Body of pancreas (tissue), 4 donors: ENCODE data around the gene PPP1R13L. TPM values are rescaled to one million over a fixed set of nuclear protein-coding genes. Genes with fewer than 3 reads are reported as not detected.

ENCODE experiments used
- ATAC-seq: fragments of 150-250 bp; one replicate; pipeline ENCODE4 v1.9.1; 2016
- DNase-seq, 4 donors: peaks; one replicate each; pipeline ENCODE4 v3.0.0-alpha.2; 2019
- H3K27ac ChIP-seq, 4 donors: fragments of 200-600 bp; sonication (generic); 1 replicate in 3 of 4; 2 replicates in 1 of 4; pipeline versions ENCODE4 v1.5.1 to v1.6.1; 2016 to 2019; ENCODE audit warnings: mild to moderate bottlenecking in 1 of 4, mixed read lengths in 1 of 4, moderate library complexity in 1 of 4
- H3K27me3 ChIP-seq, 2 donors: fragments of 200-600 bp; sonication (generic); one replicate each; pipeline ENCODE4 v1.6.0; 2016; ENCODE audit warnings: mild to moderate bottlenecking in 1 of 2
- H3K36me3 ChIP-seq, 2 donors: fragments of 200-600 bp; sonication (generic); replicated peaks in 1 of 2; 2 replicates each; pipeline ENCODE4 v1.5.1; 2016; ENCODE audit warnings: low read depth in 2 of 2; ENCODE audit not compliant: insufficient read depth in 1 of 2
- H3K4me1 ChIP-seq: fragments of 200-600 bp; sonication (generic); one replicate; pipeline ENCODE4 v1.6.0; 2016
- H3K4me3 ChIP-seq, 2 donors: fragments of 200-600 bp; sonication (generic); 1 replicate in 1 of 2; 2 replicates in 1 of 2; pipeline ENCODE4 v1.5.1; 2016 to 2019
- H3K9me3 ChIP-seq, 3 donors: fragments of 200-600 bp; sonication (generic); 1 replicate in 2 of 3; 2 replicates in 1 of 3; pipeline ENCODE4 v1.5.1; 2016
- POLR2A ChIP-seq, 3 donors: fragments of 450-650 bp; IDR thresholded peaks; one replicate each; pipeline ENCODE4 v1.6.1; 2016; ENCODE audit warnings: antibody characterized with exemption in 3 of 3, mild to moderate bottlenecking in 2 of 3
- WGBS, 2 donors: methylation state at CpG; one replicate each; pipeline ENCODE4 v1.1.5; 2017; 5-methylcytosine and 5-hydroxymethylcytosine counted together
- intact Hi-C: fragments of 100-400 bp; cut with DNase I; formaldehyde crosslinking; loops from one replicate; pipeline ENCODE4 v1.15.1; 2023
- total RNA-seq, 2 donors: library from RNA; depleted of rRNA; stranded (reverse); fragments of >200 nt; gene quantifications; one replicate each; pipeline ENCODE4 v1.1.0, GENCODE V29; 2016
- TF ChIP-seq, protein P1 (sequence below), 7 experiments: fragments of 450-650 bp in 4 of 7; fragments of 200-600 bp in 3 of 7; sonication (generic) in 3 of 7; IDR thresholded peaks; one replicate each; pipeline ENCODE4 v1.5.1; 2016 to 2019; ENCODE audit warnings: antibody characterized with exemption in 7 of 7

Gene PPP1R13L
- total RNA-seq, 2 donors from 2014 or later = 26.4 to 32.9 TPM

DNA sequence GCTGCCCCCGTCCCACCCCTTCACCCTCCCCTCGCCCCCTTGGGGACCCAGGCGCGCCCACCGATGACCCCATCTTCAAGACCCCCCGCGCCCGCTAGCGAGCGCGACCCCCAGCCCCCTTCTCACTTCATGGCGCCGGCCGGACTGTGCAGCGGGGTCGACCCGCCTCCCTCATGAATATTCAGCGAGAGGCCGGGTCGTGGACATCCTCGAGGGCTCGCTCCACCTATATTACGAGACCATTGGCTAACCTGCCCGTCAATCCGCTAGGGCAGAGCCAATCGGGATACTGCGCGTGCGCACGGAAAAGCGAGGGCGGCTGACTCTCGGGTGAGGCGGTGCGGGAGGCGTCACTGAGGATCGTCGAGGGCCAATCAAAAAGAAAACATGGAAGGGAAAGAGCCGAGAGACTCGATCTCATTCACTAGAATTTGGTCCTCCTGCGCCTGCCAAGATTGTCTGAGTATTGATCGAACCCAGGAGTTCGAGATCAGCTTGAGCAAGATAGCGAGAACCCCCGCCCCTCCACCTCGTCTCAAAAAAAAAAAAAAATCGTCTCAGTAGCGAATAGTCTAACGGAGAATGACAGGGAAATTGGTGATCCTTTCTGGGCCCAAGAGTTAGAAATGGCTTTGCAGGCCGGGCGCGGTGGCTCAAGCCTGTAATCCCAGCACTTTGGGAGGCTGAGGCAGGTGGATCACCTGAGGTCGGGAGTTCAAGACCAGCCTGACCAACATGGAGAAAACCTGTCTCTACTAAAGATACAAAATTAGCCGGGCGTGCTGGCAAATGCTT is 34.3 kb downstream of the PPP1R13L start, which contains the start of gene ERCC2:
TSS of gene ERCC2 (minus strand) at position 164 of the 795 bp plus-strand sequence. CDS start at position 131, 33 bp downstream.
- intact Hi-C loops = no loop called here
- WGBS, 2 donors = 2 to 6% methylated on average over 34 to 55 of the region's 55 CpGs
- peak; percentile 99 to 100 (median 99) for DNase-seq
- no peaks in the 10 kb centered on the region for H3K9me3 ChIP-seq
- peak within 1 kb of the TSS; percentile 45 to 88 (median 71) for H3K27ac ChIP-seq
- ATAC-seq = peak; percentile 100
- no peaks in the 10 kb centered on the region for H3K27me3 ChIP-seq
- peak within 1 kb of the TSS; percentile 52 to 94 for H3K4me3 ChIP-seq
- peaks cover 6% of the 10 kb centered on the region for H3K4me1 ChIP-seq
- no peaks in the 10 kb centered on the region for H3K36me3 ChIP-seq
- TF ChIP-seq, protein P1, sequence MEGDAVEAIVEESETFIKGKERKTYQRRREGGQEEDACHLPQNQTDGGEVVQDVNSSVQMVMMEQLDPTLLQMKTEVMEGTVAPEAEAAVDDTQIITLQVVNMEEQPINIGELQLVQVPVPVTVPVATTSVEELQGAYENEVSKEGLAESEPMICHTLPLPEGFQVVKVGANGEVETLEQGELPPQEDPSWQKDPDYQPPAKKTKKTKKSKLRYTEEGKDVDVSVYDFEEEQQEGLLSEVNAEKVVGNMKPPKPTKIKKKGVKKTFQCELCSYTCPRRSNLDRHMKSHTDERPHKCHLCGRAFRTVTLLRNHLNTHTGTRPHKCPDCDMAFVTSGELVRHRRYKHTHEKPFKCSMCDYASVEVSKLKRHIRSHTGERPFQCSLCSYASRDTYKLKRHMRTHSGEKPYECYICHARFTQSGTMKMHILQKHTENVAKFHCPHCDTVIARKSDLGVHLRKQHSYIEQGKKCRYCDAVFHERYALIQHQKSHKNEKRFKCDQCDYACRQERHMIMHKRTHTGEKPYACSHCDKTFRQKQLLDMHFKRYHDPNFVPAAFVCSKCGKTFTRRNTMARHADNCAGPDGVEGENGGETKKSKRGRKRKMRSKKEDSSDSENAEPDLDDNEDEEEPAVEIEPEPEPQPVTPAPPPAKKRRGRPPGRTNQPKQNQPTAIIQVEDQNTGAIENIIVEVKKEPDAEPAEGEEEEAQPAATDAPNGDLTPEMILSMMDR (IDR thresholded peaks at IDR 0.05) = no peak
- TF ChIP-seq POLR2A (IDR thresholded peaks at IDR 0.05) = peak in 2 of 3 donors; percentile 34 to 53

DNA sequence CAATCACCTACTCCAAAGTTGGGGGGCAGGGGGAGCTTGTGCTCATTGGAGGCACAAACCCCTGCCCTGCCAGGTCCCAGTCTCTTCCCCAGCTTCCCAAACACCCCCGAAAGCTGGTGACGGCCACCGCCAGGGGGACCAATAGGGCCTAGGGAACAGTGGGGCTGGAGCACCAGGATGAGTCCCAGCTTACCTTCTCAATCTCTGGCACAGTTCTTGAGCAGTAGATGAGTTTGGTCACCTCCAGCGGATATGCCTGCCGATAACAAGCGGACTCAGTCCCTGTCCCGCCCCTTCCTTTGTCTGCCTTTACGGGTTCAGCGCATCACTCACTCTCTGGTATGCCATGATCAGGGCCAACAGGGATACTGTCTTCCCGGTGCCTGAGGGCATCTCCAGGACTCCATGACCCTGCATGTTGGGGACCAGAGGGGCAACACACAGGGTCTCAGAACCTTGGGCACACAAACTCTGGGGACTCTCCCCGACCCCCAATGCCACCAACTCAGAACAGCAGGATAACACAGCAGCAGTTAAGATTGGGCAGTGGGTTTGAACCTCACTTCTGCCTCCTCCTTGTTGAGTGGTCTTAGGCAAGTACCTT is 36.0 kb downstream of the PPP1R13L start:
- 92 to 94% methylated on average over 8 to 11 of the region's 11 CpGs for WGBS, 2 donors
- H3K4me3 ChIP-seq = no peak overlapping the region
- H3K36me3 ChIP-seq = peaks cover 0 to 2% of the 10 kb centered on the region in 2 donors
- intact Hi-C loops = no loop called here
- TF ChIP-seq, protein P1 (IDR thresholded peaks at IDR 0.05) = no peak
- no peak for TF ChIP-seq POLR2A (IDR thresholded peaks at IDR 0.05)
- no peaks in the 10 kb centered on the region for H3K9me3 ChIP-seq
- H3K27ac ChIP-seq = no peak overlapping the region
- no peak for ATAC-seq
- no peaks in the 10 kb centered on the region for H3K27me3 ChIP-seq
- DNase-seq = no peak
- peaks cover 6% of the 10 kb centered on the region for H3K4me1 ChIP-seq

DNA sequence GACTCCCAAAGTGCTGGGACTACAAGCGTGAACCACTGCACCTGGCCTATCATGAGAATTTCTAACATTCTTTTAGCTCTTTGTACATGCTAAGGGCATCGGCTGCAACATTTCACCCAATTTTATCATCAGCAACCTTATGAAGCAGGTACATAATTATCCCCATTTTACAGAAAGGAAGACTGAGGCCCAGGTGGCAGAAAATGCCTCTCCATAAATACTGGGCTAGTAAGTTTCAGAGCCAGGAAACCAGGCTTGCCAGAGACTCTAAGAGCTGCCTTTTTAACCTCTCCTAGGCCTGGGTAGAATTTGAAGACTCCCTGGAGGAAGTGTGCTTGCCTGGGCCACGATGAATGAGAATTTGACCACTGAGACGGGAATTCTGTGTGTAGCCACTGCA is 36.7 kb downstream of the PPP1R13L start:
- WGBS, 2 donors = 77 to 95% methylated on average over 4 of the region's 4 CpGs
- Histone ChIP-seq H3K9me3 (no peaks in the 10 kb centered on the region), H3K4me3 (no peak overlapping the region), H3K4me1 (peaks cover 6% of the 10 kb centered on the region), H3K27me3 (no peaks in the 10 kb centered on the region), H3K36me3 (peaks cover 0 to 2% of the 10 kb centered on the region in 2 donors), H3K27ac (no peak overlapping the region)
- no peak for DNase-seq
- no peak for TF ChIP-seq POLR2A (IDR thresholded peaks at IDR 0.05)
- TF ChIP-seq, protein P1 (IDR thresholded peaks at IDR 0.05) = no peak
- intact Hi-C loops = no loop called here
- no peak for ATAC-seq

DNA sequence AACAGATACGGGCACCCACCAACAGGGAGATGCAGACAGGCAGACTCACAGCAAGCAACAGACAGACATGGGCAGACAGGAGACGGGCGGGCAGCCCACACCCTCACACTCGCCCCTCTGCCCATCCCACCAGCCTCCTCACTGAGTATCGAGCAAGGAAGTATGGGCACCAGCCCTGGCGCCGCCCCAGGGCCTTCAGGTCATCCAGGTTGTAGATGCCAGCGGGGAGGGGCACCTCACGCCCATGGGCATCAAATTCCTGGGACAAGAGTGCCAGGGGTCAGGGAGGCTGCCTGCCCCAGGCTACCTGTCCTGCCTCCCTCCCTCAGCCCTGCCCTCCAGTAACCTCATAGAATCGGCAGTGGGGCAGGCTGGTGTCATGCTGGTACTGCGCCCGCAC is 40.2 kb downstream of the PPP1R13L start:
- TF ChIP-seq, protein P1 (IDR thresholded peaks at IDR 0.05) = no peak
- no peak for TF ChIP-seq POLR2A (IDR thresholded peaks at IDR 0.05)
- peaks cover 3% of the 10 kb centered on the region for H3K4me1 ChIP-seq
- intact Hi-C loops = no loop called here
- no peaks in the 10 kb centered on the region for H3K27me3 ChIP-seq
- WGBS, 2 donors = 86 to 100% methylated on average over 1 to 10 of the region's 12 CpGs
- no peak overlapping the region for H3K4me3 ChIP-seq
- DNase-seq (no peak), ATAC-seq (no peak)
- no peaks in the 10 kb centered on the region for H3K9me3 ChIP-seq
- H3K27ac ChIP-seq = no peak overlapping the region
- peaks cover 0 to 6% of the 10 kb centered on the region in 2 donors for H3K36me3 ChIP-seq
